ENCODE data around the gene DDX54. TPM values are rescaled to one million over a fixed set of nuclear protein-coding genes. Genes with fewer than 3 reads are reported as not detected.

The DDX54 gene
- total RNA-seq, 1 donor = 40.2 TPM

DNA sequence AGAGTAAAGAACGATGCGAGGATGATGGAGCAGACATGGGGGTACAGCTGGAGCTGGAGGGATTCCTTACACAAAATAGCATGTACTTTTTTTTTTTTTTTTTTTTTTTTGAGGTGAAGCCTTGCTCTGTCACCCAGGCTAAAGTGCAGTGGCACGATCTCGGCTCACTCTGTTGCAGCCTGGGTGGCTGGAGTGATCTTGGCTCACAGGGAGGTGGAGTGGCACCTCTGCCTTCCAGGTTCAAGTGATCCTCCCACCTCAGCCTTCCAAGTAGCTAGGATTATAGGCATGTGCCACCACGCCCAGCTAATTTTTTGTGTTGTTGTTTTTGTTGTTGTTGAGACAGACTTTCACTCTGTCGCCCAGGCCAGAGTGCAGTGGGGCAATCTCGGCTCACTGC, 44.6 kb downstream of the DDX54 start:
- no peaks in the 10 kb centered on the region for H3K79me2 ChIP-seq (ENCODE audit: insufficient read depth, low read length)
- TF ChIP-seq, protein P1, sequence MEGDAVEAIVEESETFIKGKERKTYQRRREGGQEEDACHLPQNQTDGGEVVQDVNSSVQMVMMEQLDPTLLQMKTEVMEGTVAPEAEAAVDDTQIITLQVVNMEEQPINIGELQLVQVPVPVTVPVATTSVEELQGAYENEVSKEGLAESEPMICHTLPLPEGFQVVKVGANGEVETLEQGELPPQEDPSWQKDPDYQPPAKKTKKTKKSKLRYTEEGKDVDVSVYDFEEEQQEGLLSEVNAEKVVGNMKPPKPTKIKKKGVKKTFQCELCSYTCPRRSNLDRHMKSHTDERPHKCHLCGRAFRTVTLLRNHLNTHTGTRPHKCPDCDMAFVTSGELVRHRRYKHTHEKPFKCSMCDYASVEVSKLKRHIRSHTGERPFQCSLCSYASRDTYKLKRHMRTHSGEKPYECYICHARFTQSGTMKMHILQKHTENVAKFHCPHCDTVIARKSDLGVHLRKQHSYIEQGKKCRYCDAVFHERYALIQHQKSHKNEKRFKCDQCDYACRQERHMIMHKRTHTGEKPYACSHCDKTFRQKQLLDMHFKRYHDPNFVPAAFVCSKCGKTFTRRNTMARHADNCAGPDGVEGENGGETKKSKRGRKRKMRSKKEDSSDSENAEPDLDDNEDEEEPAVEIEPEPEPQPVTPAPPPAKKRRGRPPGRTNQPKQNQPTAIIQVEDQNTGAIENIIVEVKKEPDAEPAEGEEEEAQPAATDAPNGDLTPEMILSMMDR (IDR thresholded peaks at IDR 0.05; ENCODE audit: extremely low read depth, low read depth, low read length) = no peak

DNA sequence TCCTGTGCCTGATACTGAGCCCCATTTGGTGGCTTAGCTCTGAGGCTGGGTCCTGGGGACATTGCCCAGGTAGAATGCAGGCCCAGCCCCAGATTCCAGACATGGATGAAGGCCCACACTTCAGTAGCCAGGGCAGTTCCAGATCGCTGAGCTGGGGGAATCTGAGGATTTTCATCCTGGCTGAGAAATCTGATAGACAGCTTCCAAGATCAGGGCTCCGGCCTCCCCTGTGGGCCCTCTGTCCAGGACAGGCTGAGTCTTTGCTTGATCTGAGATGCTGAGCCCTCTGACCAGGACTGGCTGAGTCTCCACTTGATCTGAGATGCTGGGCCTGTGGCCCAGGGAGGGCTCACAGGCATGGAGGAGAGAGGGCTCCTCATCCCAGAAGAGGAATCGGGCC, 46.5 kb downstream of the DDX54 start:
- H4K20me1 ChIP-seq (ENCODE audit: insufficient read depth, low read length) = no peaks in the 10 kb centered on the region
- no peak overlapping the region for H2AFZ ChIP-seq (ENCODE audit: low read length)
- TF ChIP-seq, protein P1 (IDR thresholded peaks at IDR 0.05; ENCODE audit: extremely low read depth, low read depth, low read length) = no peak
- no peaks in the 10 kb centered on the region for H3K4me1 ChIP-seq (ENCODE audit: insufficient read depth, low read length)
- no peaks in the 10 kb centered on the region for H3K27me3 ChIP-seq (ENCODE audit: insufficient read depth, low read length)
- no peak overlapping the region for H3K27ac ChIP-seq (ENCODE audit: low read depth, low read length)
- peak; percentile 64 for DNase-seq (ENCODE audit: insufficient read length, low spot score, missing footprints)
- no peaks in the 10 kb centered on the region for H3K36me3 ChIP-seq (ENCODE audit: insufficient read depth, low read length)
- H3K79me2 ChIP-seq (ENCODE audit: insufficient read depth, low read length) = no peaks in the 10 kb centered on the region
- H3K4me3 ChIP-seq (ENCODE audit: insufficient read depth, low read length) = no peak overlapping the region
- no peaks in the 10 kb centered on the region for H3K9me3 ChIP-seq (ENCODE audit: low read depth, low read length)
- no peak overlapping the region for H3K4me2 ChIP-seq (ENCODE audit: insufficient read depth, low read length)

More for the DNA sequence above, 44.6 kb downstream of the DDX54 start:
- H3K4me1 ChIP-seq (ENCODE audit: insufficient read depth, low read length) = no peaks in the 10 kb centered on the region
- H3K36me3 ChIP-seq (ENCODE audit: insufficient read depth, low read length) = no peaks in the 10 kb centered on the region
- no peaks in the 10 kb centered on the region for H3K9me3 ChIP-seq (ENCODE audit: low read depth, low read length)
- no peak overlapping the region for H3K4me2 ChIP-seq (ENCODE audit: insufficient read depth, low read length)
- H3K27me3 ChIP-seq (ENCODE audit: insufficient read depth, low read length) = no peaks in the 10 kb centered on the region
- H4K20me1 ChIP-seq (ENCODE audit: insufficient read depth, low read length) = no peaks in the 10 kb centered on the region
- DNase-seq (ENCODE audit: insufficient read length, low spot score, missing footprints) = no peak
- H3K4me3 ChIP-seq (ENCODE audit: insufficient read depth, low read length) = no peak overlapping the region
- no peak overlapping the region for H3K27ac ChIP-seq (ENCODE audit: low read depth, low read length)
- H2AFZ ChIP-seq (ENCODE audit: low read length) = no peak overlapping the region

DNA sequence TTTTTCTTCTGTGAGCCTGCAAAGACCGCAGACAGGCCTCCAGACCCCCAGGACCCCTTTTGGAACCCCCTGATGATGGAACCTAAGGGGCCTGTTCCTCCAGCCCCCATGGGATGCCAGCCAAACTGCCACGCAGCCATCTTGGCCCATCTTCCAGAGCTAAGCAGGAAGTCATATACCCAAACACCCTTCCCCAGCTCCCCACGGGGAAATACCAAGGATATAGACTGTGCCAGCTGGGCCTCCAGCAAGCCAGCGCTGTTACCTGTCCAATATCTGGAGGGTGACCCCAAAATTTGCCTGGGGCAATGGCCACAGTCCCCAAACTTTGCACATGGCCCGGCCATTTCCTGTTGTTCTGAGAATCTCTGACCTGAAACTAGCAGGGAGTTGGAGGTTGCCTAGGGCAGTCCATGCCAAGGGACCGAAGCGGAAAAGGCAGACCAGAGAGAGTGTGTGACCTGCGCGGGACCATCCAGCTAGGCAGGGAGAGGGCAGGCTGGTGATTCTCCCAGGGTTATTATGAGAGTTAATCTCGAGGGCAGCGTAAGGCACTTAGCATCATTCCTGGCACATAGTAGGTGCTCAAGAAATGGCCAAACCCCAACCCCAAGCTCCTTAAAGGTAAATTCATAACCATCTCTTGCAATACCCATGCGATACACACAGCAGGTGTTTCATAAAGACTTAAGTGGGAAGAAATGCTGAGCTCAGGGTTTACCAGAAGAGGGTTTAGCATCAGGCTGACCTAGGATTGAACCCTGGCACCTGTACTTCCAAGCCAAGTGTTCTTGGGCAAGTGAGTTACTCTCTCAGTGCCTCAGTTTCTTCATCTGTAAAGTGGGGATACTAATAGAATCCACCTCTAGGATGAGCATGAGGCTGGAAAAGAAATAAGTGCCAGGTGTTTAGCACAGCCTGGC, 47.2 kb downstream of the DDX54 start:
- TF ChIP-seq, protein P1 (IDR thresholded peaks at IDR 0.05; ENCODE audit: extremely low read depth, low read depth, low read length) = no peak
- H3K27me3 ChIP-seq (ENCODE audit: insufficient read depth, low read length) = no peaks in the 10 kb centered on the region

DNA sequence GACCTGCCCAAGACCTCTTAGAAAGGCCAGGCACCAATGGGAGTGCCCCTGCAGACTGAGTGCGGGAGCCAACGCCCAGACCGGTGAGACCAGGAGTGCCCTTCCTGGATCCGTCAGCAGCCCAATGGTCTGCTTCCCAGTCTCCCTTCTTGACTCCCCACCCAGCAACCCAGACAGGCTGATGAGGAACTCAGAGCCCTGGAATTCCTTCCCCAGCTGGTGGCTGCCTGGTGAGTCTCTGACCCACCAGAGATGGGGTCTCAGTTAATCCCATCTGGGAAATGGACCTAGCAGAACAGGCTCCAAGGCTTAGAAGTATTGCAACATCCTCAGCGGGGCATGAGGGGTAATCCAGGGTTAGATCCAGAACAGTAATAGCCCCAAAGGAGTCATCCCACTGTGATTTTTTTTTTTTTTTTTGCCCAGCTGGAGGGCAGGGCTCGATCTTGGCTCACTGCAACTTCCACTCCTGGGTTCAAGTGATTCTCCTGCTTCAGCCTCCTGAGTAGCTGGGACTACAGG, 48.2 kb downstream of the DDX54 start:
- H3K79me2 ChIP-seq (ENCODE audit: insufficient read depth, low read length) = no peaks in the 10 kb centered on the region
- DNase-seq (ENCODE audit: insufficient read length, low spot score, missing footprints) = no peak
- no peak overlapping the region for H2AFZ ChIP-seq (ENCODE audit: low read length)
- no peak overlapping the region for H3K27ac ChIP-seq (ENCODE audit: low read depth, low read length)
- H4K20me1 ChIP-seq (ENCODE audit: insufficient read depth, low read length) = no peaks in the 10 kb centered on the region
- H3K4me1 ChIP-seq (ENCODE audit: insufficient read depth, low read length) = no peaks in the 10 kb centered on the region
- H3K27me3 ChIP-seq (ENCODE audit: insufficient read depth, low read length) = no peaks in the 10 kb centered on the region
- no peaks in the 10 kb centered on the region for H3K36me3 ChIP-seq (ENCODE audit: insufficient read depth, low read length)
- H3K9me3 ChIP-seq (ENCODE audit: low read depth, low read length) = no peaks in the 10 kb centered on the region
- no peak overlapping the region for H3K4me3 ChIP-seq (ENCODE audit: insufficient read depth, low read length)
- TF ChIP-seq, protein P1 (IDR thresholded peaks at IDR 0.05; ENCODE audit: extremely low read depth, low read depth, low read length) = no peak
- no peak overlapping the region for H3K4me2 ChIP-seq (ENCODE audit: insufficient read depth, low read length)

More for the DNA sequence above, 47.2 kb downstream of the DDX54 start:
- Histone ChIP-seq H3K4me3 (ENCODE audit: insufficient read depth, low read length) (no peak overlapping the region), H3K36me3 (ENCODE audit: insufficient read depth, low read length) (no peaks in the 10 kb centered on the region), H3K9me3 (ENCODE audit: low read depth, low read length) (no peaks in the 10 kb centered on the region), H2AFZ (ENCODE audit: low read length) (no peak overlapping the region), H3K27ac (ENCODE audit: low read depth, low read length) (no peak overlapping the region), H3K4me2 (ENCODE audit: insufficient read depth, low read length) (no peak overlapping the region), H4K20me1 (ENCODE audit: insufficient read depth, low read length) (no peaks in the 10 kb centered on the region), H3K4me1 (ENCODE audit: insufficient read depth, low read length) (no peaks in the 10 kb centered on the region), H3K79me2 (ENCODE audit: insufficient read depth, low read length) (no peaks in the 10 kb centered on the region)
- peak; percentile 37 for DNase-seq (ENCODE audit: insufficient read length, low spot score, missing footprints)

Measured in osteoblast (primary cell).